Erythroblast (primary cell): ENCODE measurements around the gene CHRNA7.

Experiments used
- DNase-seq, 2 experiments: peaks; one replicate each; lab custom pipeline; 2025; lab: John Stamatoyannopoulos, UW
- GATA1 ChIP-seq: IDR thresholded peaks from 2 replicates; pipeline ENCODE4 v1.6.1; 2011; ENCODE audit warnings: low read depth, mild to moderate bottlenecking, control low read depth, low read length, moderate library complexity
- POLR2A ChIP-seq: IDR thresholded peaks from 2 replicates; pipeline ENCODE4 v1.6.1; 2011; ENCODE audit warnings: mild to moderate bottlenecking, low read length

The CHRNA7 gene

GRCh38 chr15:32029862-32030781 is at the start of gene CHRNA7:
CHRNA7 (plus strand) TSS chr15:32030515; CDS start chr15:32030595, 80 bp downstream.
- no peak for TF ChIP-seq GATA1
- TF ChIP-seq POLR2A: no peak
- DNase-seq: peak; percentile 57 to 58

- no peak for TF ChIP-seq POLR2A
- no peak for TF ChIP-seq GATA1
- DNase-seq: no peak
Observed at GRCh38 chr15:31985607-31986006, 44.7 kb upstream of the CHRNA7 start.

DNA sequence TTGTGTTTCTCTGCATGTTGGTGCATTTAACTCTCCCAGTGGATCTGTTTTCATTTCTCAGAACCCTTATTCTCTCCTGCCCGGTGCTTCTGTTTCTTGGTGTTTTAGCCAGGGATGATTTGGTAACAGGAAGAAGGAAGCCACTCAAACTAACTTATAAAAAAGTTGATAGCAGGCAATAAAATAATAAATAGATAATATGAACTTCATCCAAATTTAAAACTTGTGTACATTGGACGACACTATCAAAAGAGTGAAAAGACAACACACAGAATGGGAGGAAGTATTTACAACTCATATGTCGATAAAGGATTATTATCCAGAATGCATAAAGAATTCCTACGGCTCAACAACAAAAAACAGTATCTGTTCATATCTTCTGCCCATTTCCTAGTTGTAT is 37.3 kb upstream of the CHRNA7 start:
- DNase-seq: no peak
- TF ChIP-seq GATA1 (no peak), POLR2A (no peak)

GRCh38 chr15:31997711-31998110 is 32.6 kb upstream of the CHRNA7 start:
- no peak for DNase-seq
- TF ChIP-seq GATA1: no peak
- TF ChIP-seq POLR2A: no peak

- no peak for DNase-seq
- TF ChIP-seq GATA1 (no peak), POLR2A (no peak)
Observed at GRCh38 chr15:32003558-32003957, 26.8 kb upstream of the CHRNA7 start.

DNA sequence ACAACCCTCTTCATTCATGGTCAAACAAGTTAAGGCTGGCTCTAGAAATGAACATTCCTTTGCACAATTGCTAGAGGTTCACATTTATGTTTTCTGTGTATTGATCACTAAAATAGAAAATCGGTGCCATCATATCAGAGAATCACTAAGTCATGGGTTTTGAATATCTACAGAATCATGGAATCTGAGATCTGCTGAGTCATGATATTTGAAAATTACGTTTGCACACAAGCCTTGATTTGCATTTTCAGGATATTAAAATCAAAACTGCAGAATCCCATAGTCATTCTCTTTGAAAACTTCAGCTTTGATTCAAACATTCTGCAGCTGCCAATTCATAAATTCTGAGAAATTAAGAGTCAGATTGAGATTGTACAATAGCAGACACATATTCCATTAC is 26.1 kb upstream of the CHRNA7 start:
- DNase-seq: no peak
- TF ChIP-seq GATA1 (no peak), POLR2A (no peak)

DNA sequence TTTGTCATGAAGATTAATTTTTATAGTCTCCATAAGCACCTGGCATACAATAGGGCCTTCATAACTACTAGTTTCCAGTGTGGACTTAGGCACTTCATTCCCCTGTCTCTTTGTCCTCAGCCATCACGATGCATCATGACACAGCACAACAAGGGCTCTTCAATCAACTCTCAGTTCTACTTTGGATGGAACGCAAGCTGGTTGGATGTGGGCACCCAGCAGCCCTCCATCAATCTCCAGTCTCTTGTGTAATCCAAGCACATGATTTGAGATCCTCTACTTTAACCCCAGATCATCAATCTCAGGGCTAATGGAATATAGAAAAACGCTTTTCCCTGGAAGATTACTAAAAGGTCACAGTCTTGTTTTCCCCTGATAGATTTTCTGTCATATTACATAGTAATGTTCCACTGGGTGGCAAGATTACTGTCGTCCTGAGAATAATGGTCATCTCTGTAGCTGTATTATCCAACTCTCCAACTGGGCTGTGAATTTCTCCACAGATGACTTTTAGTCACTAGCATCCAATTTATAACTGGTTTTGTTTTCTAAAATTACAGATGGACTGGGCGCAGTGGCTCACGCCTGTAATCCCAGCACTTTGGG is 22.9 kb upstream of the CHRNA7 start:
- DNase-seq: no peak
- no peak for TF ChIP-seq GATA1
- no peak for TF ChIP-seq POLR2A

- DNase-seq: no peak
- no peak for TF ChIP-seq GATA1
Observed at GRCh38 chr15:32014953-32015352, 15.4 kb upstream of the CHRNA7 start.

DNA sequence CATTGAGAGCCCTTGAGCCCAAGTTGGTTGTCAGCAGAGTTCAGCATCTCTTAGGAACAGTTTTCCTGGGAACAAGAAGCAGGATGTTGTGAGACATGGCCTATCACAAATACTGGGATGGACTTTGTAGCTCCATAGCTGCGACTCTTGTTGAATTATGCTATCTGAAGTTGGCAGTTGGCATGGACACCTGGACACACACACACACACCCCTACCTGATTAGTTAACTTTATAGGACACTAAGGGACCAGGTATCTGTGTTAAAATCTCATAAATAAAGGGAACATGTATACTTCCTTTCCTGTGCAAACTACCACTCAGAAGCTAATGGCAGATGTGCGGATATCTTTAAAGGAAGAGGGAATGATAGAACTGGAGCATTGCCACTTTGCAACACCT is 10.2 kb upstream of the CHRNA7 start:
- no peak for TF ChIP-seq POLR2A
- TF ChIP-seq GATA1: no peak
- no peak for DNase-seq

- no peak for DNase-seq
- TF ChIP-seq POLR2A: no peak
Observed at GRCh38 chr15:32028921-32029320, 1.4 kb upstream of the CHRNA7 start.

DNA sequence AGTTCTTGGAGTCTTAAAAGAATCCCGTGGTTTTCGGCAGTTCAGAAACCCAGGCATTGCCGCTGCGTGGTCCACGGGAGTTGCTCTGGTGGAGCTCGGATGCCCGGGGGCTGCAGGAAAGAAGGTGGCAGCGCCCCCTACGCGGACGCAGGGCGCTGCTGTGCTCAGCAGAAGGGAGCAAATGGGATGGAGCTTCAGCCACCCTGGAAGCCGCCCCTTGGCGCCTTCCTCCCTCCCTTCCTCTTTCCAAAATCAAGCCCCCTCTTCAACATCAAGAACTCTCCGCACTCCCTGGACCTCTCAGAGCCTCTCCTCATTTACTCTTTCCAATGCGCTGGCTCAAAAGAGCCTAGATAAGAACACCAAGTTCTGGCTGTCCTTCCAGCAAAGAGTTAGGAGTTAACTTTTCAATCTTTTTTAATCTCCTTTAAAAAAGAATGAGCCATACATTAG is 880 bp upstream of the CHRNA7 start:
- TF ChIP-seq POLR2A (no peak), GATA1 (no peak)

GRCh38 chr15:32030795-32031194 is 480 bp downstream of the CHRNA7 start:
- DNase-seq: no peak

More for the DNA sequence above, 880 bp upstream of the CHRNA7 start:
- DNase-seq: peak; percentile 4 to 7

DNA sequence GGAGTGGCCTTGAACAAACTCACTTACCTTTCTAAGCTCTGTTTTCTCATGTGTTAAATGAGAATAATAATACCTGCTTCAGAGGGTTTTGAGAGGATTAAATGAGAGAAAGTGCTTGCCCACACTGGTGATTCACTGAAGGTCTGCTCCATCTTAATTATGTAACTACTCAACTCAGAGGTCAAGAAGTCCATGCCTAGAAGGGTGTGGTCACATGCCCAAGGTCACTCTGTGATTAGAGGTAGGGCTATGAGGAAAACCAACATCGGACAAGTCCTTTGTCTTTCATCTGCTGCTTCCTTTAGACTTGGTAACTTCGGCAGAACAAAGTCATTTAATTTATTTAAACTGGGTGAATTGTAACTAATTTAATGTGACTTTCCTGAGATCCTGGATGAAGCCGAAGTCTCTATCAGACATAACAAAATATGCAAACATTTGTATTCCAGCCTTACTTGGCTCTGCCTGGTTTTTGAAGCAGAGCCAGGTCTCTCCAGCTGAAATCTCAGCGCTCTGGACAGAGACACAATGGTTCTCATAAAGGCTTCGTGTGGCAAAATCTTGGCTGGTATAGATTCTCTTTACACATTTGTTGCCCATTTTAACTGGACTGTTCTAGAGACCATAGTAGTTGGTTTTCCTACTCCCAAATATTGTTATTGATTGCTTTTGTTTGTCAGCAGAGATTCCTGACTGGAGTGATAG is 3.0 kb downstream of the CHRNA7 start:
- peak in 1 of 2 experiments; percentile 2 for DNase-seq
- no peak for TF ChIP-seq GATA1
- TF ChIP-seq POLR2A: no peak

More at GRCh38 chr15:32030795-32031194, 480 bp downstream of the CHRNA7 start:
- TF ChIP-seq POLR2A (no peak), GATA1 (no peak)

- no peak for TF ChIP-seq POLR2A
- TF ChIP-seq GATA1: no peak
Observed at GRCh38 chr15:32034106-32034505, 3.8 kb downstream of the CHRNA7 start.

More at GRCh38 chr15:32034106-32034505, 3.8 kb downstream of the CHRNA7 start:
- DNase-seq: no peak
